Smooth muscle cell (in vitro differentiated cells): ENCODE results near the gene SFRP5. TPM values are rescaled to one million over a fixed set of nuclear protein-coding genes. Genes with fewer than 3 reads are reported as not detected.

Source experiments
- DNase-seq: peaks from one replicate; lab custom pipeline; 2025; ENCODE audit not compliant: unreplicated experiment; lab: John Stamatoyannopoulos, UW
- H2AFZ ChIP-seq: fragments of 200-600 bp; sonication (generic); 2 replicates; pipeline ENCODE4 v1.6.0; 2016; ENCODE audit warnings: antibody characterized with exemption, low read depth, mild to moderate bottlenecking
- H3F3A ChIP-seq: fragments of 200-600 bp; sonication (generic); 2 replicates; pipeline ENCODE4 v1.6.0; 2017; ENCODE audit warnings: antibody characterized with exemption, low read depth
- H3K27ac ChIP-seq: fragments of 200-600 bp; sonication (generic); 2 replicates; pipeline ENCODE4 v1.5.1; 2016; ENCODE audit warnings: low read depth, mild to moderate bottlenecking
- H3K27me3 ChIP-seq: fragments of 200-600 bp; sonication (generic); 2 replicates; pipeline ENCODE4 v1.6.1; 2016; ENCODE audit warnings: low read depth, mild to moderate bottlenecking
- H3K36me3 ChIP-seq: fragments of 200-600 bp; sonication (generic); 2 replicates; pipeline ENCODE4 v1.5.1; 2016; ENCODE audit warnings: low read depth
- H3K4me1 ChIP-seq: fragments of 200-600 bp; sonication (generic); 2 replicates; pipeline ENCODE4 v1.5.1; 2016; ENCODE audit warnings: low read depth
- H3K4me2 ChIP-seq: fragments of 200-600 bp; sonication (generic); 2 replicates; pipeline ENCODE4 v1.6.0; 2016; ENCODE audit warnings: mild to moderate bottlenecking
- H3K4me3 ChIP-seq: fragments of 200-600 bp; sonication (generic); 2 replicates; pipeline ENCODE4 v1.5.1; 2016; ENCODE audit warnings: mild to moderate bottlenecking
- H3K79me2 ChIP-seq: fragments of 200-600 bp; sonication (generic); 2 replicates; pipeline ENCODE4 v1.6.0; 2016; ENCODE audit warnings: low read depth, mild to moderate bottlenecking
- H3K9ac ChIP-seq: fragments of 200-600 bp; sonication (generic); 2 replicates; pipeline ENCODE4 v1.6.0; 2016; ENCODE audit warnings: low read depth
- H3K9me3 ChIP-seq: fragments of 200-600 bp; sonication (generic); replicated peaks from 2 replicates; pipeline ENCODE4 v1.5.1; 2016; ENCODE audit warnings: low read depth
- H4K20me1 ChIP-seq: fragments of 200-600 bp; sonication (generic); 2 replicates; pipeline ENCODE4 v1.6.0; 2016; ENCODE audit warnings: low read depth
- CTCF ChIP-seq: fragments of 200-600 bp; sonication (generic); IDR thresholded peaks from 2 replicates; pipeline ENCODE4 v1.5.1; 2017; ENCODE audit warnings: borderline replicate concordance, mild to moderate bottlenecking, antibody characterized with exemption; ENCODE audit not compliant: insufficient read depth, poor library complexity, severe bottlenecking
- WGBS: methylation state at CpG from one replicate; pipeline ENCODE4 v1.1.7; 2016; ENCODE audit warnings: low lambda C conversion rate; 5-methylcytosine and 5-hydroxymethylcytosine counted together
- polyA plus RNA-seq: library from polyadenylated mRNA; unstranded; fragments of >200 nt; fragmentation: Nextera tagmentation; extraction: Ambion mirVana; gene quantifications from 2 replicates; pipeline ENCODE4 v1.2.1, GENCODE V29; 2016
- total RNA-seq: library from RNA; depleted of rRNA; stranded (reverse); fragments of >200 nt; gene quantifications from 2 replicates; pipeline ENCODE4 v1.2.3, GENCODE V29; 2014

Gene SFRP5
- total and polyA plus RNA-seq, 2 experiments from 2014 or later = 0.11 TPM; not detected in 1

DNA sequence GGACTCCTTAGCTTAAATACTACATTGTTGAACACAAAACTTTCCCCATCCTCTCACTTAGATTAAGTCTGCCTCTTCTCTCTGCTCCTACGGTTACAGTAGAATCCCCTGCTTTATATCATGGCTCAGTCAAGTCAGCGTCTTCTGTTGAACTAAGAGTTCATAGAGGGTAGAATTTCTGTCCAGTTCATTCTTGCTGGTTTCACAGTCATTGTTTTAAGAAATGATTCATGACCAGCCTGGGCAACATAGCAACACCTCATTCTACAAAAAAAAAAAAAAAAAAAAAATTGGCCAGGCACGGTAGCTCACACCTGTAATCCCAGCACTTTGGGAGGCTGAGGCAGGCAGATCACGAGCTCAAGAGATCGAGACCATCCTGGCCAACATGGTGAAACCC is 38.5 kb downstream of the SFRP5 start:
- H3K4me1 ChIP-seq = peaks cover 5% of the 10 kb centered on the region
- H4K20me1 ChIP-seq = peaks cover 2% of the 10 kb centered on the region

DNA sequence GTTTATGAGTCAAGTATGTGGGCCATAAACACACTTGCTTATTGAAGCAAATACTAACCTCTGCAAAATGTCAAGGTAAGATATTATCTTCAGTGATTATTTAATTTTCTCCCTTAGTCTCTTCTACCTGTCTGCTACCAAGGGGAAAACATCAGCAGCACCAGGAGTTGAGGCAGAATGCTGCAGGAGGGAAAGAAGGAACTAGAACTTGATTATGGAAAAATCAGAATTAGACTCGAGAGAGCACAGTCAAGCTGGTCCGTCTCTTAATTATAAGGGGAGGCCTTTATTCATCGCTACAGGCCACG is 39.8 kb downstream of the SFRP5 start:
- H3K27ac ChIP-seq = no peak overlapping the region
- H3K36me3 ChIP-seq = no peaks in the 10 kb centered on the region
- 75% methylated on average over 4 of the region's 4 CpGs for WGBS
- H3F3A ChIP-seq = no peaks in the 10 kb centered on the region
- H2AFZ ChIP-seq = no peak overlapping the region
- H3K4me3 ChIP-seq = no peak overlapping the region
- H4K20me1 ChIP-seq = no peaks in the 10 kb centered on the region
- DNase-seq = no peak
- H3K9me3 ChIP-seq = no peaks in the 10 kb centered on the region
- H3K4me1 ChIP-seq = no peaks in the 10 kb centered on the region
- no peaks in the 10 kb centered on the region for H3K79me2 ChIP-seq
- no peak for TF ChIP-seq CTCF
- H3K4me2 ChIP-seq = no peak overlapping the region
- H3K9ac ChIP-seq = no peak overlapping the region
- H3K27me3 ChIP-seq = no peaks in the 10 kb centered on the region

More for the DNA sequence above, 38.5 kb downstream of the SFRP5 start:
- 88% methylated on average over 5 of the region's 5 CpGs for WGBS
- H3K4me3 ChIP-seq = no peak overlapping the region
- H3K9ac ChIP-seq = no peak overlapping the region
- H2AFZ ChIP-seq = no peak overlapping the region
- H3K4me2 ChIP-seq = no peak overlapping the region
- no peak overlapping the region for H3K27ac ChIP-seq
- H3K27me3 ChIP-seq = no peaks in the 10 kb centered on the region
- H3K9me3 ChIP-seq = no peaks in the 10 kb centered on the region
- DNase-seq = no peak
- no peaks in the 10 kb centered on the region for H3K36me3 ChIP-seq
- H3F3A ChIP-seq = no peaks in the 10 kb centered on the region
- no peak for TF ChIP-seq CTCF
- peaks cover 6% of the 10 kb centered on the region for H3K79me2 ChIP-seq

GRCh38 chr10:97731346-97732051 is 40.3 kb downstream of the SFRP5 start:
- no peak overlapping the region for H3K4me2 ChIP-seq
- peak; percentile 83 for TF ChIP-seq CTCF
- no peak overlapping the region for H3K27ac ChIP-seq
- no peak overlapping the region for H2AFZ ChIP-seq
- H3K36me3 ChIP-seq = no peaks in the 10 kb centered on the region
- no peaks in the 10 kb centered on the region for H4K20me1 ChIP-seq
- no peaks in the 10 kb centered on the region for H3F3A ChIP-seq
- H3K4me3 ChIP-seq = no peak overlapping the region
- no peak for DNase-seq
- WGBS = 77% methylated on average over 9 of the region's 9 CpGs
- no peak overlapping the region for H3K9ac ChIP-seq
- H3K79me2 ChIP-seq = no peaks in the 10 kb centered on the region
- H3K9me3 ChIP-seq = no peaks in the 10 kb centered on the region
- H3K4me1 ChIP-seq = no peaks in the 10 kb centered on the region
- no peaks in the 10 kb centered on the region for H3K27me3 ChIP-seq

DNA sequence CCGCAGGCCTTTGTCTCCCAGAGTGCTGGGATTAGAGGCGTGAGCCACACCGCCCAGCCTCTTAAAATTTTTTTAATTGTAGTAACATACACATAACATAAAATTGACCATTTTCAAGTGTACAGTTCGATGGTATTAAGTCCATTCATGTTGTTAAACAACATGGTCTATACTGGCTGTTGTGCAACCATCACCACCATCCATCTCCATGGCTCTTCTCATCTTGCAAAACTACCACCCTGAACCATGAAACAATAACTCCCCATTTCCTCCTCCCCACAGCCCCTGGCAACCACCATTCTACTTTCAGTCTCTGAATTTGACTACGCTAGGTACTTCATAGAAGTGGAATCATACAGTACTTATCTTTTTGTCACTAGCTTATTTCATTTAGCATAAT is 42.8 kb downstream of the SFRP5 start:
- H3K79me2 ChIP-seq = no peaks in the 10 kb centered on the region
- no peak for TF ChIP-seq CTCF
- 94% methylated on average over 5 of the region's 5 CpGs for WGBS

More for the DNA sequence above, 42.8 kb downstream of the SFRP5 start:
- no peak overlapping the region for H3K4me3 ChIP-seq
- no peak overlapping the region for H3K4me2 ChIP-seq
- H3K36me3 ChIP-seq = no peaks in the 10 kb centered on the region
- no peak overlapping the region for H3K9ac ChIP-seq
- no peaks in the 10 kb centered on the region for H3K4me1 ChIP-seq
- H3K27ac ChIP-seq = no peak overlapping the region
- DNase-seq = no peak
- no peaks in the 10 kb centered on the region for H4K20me1 ChIP-seq
- no peaks in the 10 kb centered on the region for H3K9me3 ChIP-seq
- H3F3A ChIP-seq = no peaks in the 10 kb centered on the region
- H3K27me3 ChIP-seq = no peaks in the 10 kb centered on the region
- no peak overlapping the region for H2AFZ ChIP-seq
